HT-29 (cell line): ENCODE results near the gene AK1. TPM values are rescaled to one million over a fixed set of nuclear protein-coding genes. Genes with fewer than 3 reads are reported as not detected.
A peak's percentile ranks its signal among the peaks of the same experiment; 100 is the strongest.

Source experiments
- DNase-seq: peaks from one replicate; pipeline ENCODE4 v3.0.0-alpha.2; 2015; ENCODE audit warnings: low spot score
- total RNA-seq: library from RNA; depleted of rRNA; stranded (reverse); fragments of >200 nt; shearing (Covaris generic); gene quantifications from 2 replicates; pipeline ENCODE4 v1.2.3, GENCODE V29; 2014

The AK1 gene
- total RNA-seq, 1 experiment from 2014 or later: 101 TPM

DNA sequence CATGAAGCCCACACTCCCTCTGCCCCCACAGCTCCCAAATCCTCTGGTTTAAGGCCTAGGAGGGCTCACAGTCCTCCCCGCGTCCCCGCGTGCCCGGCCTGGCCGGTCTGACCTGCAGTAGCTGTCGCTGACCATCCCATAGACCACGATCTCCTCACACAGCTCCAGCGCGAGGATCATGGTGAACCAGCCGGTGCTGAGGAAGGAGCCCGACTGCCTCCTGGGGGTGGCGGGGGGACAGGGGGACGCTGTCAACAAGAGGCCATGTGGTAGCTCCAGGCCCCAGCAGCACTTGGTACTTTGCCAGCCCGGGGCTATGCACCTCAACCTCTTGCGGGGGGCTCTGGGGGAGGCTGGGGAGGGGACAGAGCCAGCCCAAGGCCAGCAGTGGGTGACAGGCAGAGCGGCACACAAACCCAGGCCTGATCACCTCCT lies 32.4 kb upstream of the AK1 start:
- DNase-seq: no peak

DNA sequence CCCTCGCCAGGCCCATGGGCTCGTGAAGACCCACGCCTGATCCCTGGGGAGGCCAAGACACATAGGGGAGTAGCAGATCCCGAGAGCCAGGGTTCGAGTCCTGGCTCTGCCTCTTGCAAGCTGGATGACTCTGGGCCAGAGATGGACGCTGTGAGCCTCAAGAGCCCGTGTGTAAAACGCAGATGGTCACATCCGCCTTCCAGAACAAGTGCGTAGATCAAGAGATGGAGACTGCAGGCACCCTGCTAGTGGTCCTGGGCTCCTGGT lies 31.1 kb upstream of the AK1 start:
- no peak for DNase-seq

DNA sequence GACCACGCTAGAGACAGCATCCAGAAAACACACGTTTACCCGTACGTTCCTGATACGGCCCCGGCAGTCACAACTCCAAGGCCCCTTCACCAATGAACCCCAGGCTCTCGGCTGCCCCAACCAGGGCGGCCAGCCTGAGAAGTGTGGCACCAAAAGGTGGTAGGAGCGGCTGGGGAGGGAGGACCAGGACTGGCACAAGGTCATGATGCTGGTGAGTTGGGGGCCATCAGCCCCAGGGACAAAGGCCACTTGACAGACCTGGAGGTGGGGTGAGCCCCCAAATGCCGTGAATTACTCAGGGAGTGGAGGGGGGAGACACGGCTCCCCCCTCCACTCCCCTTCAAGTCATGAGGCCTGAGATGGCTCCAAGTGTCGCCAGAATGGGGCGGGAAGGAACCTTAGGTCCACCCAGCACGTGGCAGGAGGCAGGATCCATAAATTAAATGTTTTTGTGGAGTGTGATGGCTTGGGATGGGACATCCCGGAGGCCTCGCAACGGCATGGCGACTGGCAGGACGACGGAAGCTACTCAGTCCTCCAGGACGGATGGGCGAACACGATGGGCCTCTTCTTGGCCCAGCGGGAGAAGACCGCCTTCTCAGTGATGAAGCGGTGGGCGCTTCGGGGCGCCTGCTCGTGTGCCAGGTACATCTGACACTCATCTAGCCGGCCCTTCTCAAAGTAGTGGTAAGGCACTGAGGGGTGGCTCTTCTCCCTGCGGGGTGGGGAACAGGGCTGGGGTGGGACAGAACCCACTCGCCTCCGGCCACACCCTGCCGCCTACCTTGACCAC lies 30.6 kb upstream of the AK1 start:
- DNase-seq: no peak

DNA sequence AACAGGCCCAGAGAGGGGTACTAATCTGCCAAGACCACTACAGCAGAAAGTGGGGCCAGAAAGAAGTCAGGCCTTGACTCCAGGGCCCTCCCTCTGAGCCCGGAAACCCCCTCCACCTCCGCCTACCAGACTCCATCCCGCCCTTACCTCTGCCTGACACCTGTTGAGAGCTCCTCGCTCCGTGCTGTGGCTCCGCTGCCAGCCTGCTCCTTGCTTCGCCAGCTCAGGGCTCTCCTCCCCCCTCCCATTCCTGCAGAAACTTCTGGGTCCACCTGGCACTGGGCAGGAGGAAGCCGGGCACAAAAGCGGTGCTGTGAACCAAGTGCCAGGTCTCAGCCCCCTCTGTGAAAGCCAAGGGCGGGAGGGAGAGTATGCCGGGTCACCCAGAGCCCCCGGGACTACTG lies 28.3 kb upstream of the AK1 start:
- DNase-seq: no peak

DNA sequence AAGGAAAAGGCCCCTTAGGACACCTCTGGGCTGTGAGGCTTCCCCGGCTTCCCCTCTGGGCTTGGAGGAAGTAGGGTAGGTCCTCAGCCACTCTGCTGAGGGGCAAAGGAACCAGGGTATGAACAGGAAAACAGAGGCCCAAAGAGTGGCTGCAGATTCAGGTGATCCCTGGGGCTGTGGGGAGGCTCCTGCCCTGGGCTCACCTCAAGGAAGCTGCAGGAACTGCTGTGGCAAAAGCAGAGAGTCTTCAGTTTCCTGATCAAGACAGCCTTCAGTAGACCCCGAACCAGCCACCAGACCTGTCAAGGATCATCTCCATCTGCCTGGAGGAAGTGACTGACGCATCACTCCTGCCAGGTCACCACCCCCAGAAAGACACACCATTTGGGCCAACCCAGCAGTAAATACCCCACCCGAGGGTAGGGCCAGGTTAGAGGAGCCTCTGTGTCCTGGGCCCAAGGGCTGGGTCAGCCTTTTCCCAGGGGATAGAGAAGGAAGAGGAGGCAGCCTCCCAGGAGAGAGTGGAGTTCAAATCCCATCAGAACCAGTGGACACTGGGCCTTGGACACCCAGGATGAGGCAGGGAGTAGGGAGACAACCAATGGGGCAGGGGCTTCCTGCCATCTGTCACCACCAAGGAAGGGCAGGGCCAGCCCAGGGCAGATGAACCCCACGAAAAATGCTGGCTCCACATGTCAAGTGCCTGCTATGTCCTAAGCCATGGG lies 27.7 kb upstream of the AK1 start:
- no peak for DNase-seq

DNA sequence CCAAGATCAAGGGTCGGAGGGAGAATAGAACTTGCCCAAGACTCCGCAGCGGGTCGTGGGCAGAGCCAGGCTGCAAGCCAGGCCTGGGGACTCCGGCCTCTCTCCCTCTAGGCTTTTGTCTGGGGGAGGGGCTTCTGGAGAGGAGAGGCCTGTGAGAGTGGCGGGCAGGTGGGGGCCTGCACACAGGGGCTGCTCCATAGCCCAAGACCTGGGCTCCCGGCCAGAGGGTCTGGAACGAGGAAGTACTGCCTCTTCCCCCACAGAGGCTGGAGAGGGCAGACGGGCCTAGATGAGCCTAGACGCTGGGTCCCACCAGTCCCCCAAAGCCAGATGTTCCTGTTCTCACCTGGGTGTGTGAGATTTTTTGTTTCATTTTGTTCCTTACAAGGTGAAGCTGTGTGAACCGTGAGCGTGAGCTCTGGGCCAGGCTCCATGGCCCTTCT lies 27.1 kb upstream of the AK1 start:
- DNase-seq: no peak

DNA sequence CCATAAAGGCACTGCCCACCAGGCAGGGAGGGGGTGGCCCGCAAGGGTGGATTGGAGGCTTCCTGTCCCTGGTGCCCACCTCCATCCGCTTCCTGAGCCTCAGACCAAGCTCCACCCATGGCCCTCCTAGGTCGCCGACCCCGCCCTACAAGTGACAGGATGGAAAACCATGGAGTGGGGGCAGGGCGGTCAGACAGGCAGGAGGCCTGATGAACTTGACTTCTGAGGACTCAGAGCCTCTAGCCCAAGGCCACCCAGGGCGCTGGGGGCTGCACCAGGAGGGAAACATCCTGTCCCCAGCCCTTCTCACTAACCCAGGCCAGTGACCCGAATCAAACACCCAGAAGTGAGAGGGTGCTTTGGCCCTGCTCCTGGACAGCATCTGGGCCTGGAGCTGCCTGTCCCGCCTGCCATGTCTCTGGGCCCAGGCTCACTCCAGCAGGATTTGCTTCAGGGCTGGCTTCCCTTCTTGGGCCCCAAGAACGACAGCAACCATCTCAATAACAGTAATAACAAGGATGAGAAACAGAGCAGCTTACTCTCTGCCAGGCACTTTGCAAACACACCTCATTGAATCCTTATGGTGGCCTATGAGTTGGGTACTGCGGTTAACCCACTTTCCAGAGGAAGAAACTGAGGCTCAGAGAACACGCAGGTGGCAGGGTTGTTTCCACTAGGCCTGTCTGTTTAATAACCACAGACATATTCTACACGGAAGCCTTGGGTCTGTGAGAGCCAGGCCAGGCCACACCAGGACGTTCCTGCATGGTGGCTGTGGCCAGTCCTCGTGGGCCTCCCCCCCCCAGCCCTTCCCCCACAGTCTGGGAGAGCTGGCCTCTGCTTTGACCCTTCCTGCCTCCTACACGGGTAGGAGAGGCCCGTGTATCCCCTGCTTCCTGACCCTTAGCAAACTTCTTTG lies 26.3 kb upstream of the AK1 start:
- peak; percentile 58 for DNase-seq

DNA sequence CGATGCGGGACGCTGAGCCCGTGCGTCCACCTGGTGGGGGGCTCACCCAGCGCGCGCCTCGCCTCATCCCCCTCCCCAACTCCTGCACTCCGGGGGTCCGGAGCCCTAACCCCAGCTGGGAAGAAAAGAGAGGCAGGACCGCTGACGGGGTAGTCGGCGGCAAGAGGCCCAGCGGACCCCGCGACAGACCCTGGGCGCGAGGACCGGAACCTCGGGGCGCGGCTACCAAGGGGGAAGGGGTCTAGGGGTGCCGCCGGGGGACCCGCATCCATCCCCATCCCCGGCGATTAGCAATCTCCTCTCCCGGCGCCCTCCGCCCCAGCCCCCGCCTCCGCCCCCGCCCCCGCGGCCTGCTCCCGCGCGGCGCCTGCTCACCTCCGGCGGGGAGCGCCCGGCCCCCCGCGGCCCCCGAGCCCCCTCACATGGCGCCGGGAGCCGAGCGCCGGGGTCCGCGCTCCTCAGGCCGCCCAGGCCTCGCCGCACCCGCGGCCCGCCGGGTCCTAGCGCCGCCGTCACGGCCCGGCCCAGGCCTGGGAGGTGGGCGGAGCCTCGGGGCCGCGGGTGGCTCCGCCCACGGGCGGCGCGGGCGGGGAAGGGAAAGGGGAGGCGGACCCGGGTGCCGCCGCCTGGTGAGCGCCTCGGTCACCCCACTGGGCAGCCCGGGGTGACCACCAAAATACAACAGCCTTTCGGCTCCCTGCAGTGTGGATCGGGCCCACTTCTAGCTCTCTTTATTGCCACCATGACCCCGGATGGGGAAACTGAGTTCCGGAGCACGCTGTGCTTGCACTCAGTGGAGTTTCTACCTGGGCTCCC lies 21.9 kb upstream of the AK1 start, which contains the start of gene ST6GALNAC6:
Gene ST6GALNAC6, minus strand, starts transcription at position 476 of the 816 bp plus-strand sequence. CDS start 1,622 bp downstream, outside the sequence.
- peak; percentile 77 for DNase-seq

DNA sequence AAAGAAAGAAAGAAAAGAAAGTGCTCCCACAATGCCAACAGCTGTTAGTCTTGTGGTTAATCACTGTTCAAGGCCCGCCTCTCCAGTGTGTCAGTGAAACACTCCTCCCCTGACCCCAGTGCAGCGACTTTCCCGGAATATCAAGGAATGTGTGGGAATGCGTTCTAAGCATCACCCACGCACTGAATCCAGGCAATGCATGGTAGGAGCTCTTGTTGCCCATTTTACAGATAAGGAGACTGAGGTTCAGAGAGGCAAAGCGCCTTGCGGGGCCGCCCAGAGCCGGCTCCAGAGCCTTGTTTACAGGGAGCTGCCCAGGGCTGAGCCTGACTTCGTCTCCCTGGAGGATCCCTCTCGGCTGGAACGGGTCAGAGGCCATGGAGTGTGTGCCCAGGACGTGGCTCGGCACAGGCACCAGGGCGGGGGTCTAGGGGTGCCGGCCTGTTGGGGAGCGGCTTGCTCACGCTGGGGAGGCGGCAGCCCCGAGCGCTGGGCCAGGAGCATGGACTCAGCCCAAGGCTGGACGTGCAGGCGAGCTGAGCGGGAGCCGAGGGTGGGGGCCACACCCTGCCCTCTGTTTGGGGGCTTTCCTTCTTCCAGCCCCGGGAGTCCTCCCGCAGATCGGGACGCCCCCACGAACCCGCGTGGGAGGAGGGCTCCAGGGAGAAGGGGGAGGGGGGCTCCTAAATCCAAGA lies 21.1 kb upstream of the AK1 start:
- DNase-seq: no peak

DNA sequence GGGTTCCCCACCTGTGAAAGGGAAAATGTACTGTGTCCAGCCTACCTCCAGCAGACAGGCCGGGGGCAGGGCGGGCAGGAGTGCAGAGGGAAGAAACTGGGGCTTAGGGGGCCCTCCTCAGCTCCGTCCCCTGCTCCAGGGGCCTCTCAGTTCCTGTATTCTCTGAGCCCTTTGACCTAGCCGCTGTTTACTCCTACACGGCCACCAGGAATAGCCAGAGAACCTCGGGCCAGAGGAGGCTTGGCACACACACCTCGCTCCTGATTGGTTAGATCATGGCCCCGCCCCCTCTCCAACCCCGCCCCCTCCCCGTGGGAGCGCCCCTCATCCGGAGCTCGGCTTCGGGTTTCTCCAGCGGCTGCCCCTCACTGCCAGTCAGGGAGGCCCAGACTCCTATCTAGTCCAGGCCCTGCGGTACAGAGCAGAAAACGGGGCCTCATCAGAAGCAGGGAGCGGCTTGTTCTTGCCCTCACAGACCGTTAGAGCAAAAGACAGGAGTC lies 19.8 kb upstream of the AK1 start:
- peak; percentile 48 for DNase-seq

DNA sequence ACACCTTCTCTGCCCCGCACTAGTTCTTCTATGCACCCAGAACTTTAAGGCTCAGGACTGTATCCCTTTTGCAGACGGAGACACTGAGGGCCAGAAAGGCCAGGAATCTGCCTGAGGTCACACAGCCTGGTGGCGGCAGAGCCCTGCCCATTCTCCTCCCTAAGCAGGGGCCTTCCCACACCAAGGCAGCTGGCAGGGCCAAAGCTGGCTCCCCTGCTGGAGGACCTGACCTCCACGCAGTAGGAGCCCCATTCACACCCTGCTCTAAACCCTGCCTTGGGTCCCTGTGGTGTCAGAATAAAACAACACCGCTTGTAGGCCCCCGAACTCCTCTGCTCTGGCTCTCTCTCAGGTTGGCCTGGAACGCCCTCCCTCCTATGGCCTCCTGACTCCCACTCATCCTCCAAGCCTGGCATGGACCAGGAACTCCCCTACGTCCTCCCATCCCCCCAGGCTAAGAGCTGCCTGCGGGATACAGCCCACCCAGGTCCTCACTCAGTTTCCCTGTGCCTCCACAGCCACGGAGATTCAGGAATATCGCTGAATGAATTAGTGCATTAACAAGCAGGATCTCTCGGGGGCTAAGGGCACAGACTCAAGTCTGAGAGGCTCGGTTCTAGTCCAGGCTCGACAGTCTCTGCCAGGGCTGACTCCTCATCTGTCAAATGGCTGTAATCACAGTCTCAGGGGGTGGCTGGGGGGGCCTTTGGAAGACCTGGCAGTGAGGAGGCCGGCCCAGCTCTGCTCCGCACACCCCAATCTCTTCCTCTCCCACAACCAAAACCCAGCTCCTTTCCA lies 19.1 kb upstream of the AK1 start:
- DNase-seq: no peak

DNA sequence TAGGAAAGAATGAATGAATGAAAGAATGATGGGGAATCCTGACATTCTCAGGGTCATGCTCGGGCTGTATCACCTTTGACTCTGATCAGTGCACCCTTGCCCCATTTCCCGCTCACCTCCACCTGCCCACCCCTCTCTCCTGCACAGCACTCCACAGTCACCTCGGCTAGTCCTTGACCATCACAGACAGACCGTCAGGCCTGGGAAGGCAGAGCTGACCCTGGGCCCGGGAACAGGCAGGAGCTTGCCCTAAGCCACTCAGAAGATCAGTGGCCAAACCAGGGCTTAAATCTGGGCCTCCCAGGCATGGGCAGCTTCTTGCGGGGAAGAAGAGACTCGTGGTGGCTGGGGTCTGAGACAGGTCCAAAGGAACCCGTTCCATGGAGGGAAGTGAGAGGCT lies 18.3 kb upstream of the AK1 start:
- no peak for DNase-seq

DNA sequence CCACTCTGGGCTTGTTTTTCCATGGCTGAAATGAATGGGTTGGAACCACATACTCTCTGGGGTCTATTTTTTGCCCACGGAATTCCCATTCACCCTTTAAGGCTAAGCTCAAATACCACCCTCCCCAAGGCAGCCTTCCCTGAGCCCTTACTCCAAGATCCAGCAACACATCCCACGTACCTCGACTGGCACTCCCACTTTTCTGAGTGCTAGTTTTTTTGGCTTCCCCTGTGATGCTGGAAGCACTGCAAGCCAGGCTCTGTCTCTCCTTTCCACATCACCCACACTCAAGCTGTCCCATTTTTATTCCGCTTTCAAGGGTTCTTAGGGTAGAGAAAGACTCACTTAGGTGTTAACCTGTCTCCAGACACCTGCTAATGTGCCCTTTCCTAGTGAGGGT lies 15.9 kb upstream of the AK1 start:
- DNase-seq: no peak

DNA sequence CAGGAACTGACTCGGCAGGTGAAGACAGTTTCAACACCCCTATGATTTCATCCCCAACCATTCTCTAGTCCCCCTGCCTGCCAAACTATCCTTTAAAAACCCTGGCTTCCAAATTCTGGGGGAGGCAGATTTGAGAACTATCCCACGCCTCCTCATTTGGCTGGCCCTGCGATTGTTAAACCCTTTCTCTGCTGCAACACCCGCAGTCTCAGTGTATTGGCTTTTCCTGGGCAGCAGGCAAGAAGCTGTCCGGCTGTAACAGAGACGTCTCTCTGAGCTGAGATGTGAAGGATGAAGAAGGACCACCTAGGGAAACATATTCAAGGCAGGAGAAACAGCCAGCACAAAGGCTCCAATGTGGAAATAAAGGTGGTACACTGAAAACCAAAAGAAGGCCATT lies 15.4 kb upstream of the AK1 start:
- DNase-seq: no peak

DNA sequence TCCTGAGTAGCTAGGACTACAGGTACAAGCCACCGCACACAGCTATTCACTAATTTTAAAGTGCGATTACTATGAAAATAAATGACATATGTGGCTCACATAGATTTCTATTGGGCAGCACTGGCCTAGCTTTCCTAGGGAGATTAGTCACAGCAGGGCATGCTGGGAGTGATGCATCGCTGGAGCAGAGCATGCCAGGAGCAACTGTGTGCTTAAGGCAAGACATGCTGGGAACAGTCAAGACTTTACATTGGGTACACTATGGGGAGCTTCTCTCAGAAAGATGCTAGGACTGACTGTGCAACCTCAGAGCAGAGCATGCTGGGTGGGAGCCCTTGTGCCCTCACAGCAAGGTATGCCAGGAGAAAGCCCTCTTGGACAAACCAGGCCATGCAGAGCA lies 12.6 kb upstream of the AK1 start:
- DNase-seq: no peak

DNA sequence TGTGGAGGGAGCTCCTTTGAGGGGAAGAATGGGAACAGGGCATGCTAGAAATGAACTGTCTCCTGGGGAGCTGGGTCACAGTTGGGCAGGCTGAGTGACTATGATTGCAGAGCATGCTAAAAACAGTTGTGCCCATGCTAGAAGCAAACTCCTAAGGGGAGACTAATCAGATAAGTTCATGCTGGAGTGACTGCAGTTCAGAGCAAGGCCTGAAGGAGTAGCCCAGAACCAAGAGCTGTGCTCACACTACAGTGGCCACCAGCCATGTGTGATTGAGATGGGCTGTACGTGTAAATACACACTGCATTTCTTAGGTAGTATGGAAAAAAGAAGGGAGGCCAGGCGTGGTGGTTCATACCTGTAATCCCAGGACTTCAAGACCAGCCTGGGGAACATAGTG lies 10.3 kb upstream of the AK1 start:
- peak; percentile 45 for DNase-seq

DNA sequence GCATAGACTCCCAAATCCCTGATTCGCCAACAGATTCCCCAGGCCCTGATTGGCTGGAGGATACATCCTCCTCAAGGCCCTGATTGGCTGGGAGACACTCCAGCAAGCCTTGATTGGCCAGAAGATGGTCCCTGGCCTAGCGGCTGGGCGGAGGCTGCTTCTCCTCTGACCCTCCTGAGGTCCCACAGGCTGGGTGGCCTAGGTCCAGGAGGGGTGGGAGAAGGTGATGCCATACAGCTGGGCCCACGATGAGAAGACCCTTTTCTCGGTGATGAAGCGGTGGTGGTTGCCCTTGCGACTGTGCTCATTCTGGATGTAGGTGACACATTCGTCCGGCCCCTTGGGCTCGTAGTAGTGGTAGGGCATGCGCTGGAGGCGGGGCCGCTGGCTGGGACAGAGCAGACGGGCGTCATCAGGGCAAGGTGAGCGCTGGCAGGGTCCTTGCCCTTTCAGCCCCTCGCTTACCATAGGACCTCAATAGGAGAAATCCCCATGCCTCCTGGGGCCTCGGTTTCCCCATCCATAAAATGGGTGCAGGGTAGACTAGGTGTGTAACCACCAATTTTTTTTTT lies 9.0 kb upstream of the AK1 start:
- DNase-seq: no peak

DNA sequence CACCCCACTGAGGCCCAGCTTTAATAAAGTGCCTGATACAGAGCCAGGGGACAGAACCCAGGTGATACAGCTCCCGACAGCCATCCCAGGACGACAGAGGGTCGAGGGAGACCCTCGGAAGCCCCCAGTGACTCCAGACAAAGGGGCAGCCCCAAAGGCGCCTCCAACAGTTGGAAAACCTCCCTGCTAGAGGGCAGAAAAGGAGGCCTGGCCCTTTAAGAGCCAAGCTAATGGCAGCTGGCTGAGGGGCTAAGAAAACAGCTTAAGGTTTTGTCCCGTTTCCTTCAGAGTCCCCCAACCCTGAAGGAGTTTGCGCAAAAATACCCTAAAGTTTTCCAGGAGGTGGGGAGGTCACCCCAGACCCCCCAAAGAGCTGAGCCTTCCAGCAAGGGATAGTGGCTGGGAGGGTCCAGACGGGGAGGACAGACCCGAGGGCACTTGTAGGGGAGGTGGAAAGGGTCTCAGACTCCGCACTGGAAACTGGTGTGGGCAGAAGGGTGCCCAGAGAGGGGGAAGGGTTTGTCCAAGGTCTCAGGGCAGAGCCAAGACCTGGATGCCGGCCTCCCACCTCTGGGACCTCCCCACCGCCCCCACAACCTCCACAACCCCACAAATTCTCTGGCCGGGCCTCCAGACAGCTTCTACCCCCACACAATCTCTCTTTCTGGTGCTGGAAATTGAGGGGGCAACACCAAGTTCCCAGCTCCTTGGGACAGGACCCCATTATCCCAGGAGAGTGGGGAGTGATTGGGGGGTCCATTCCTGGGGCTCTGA lies 8.2 kb upstream of the AK1 start:
- no peak for DNase-seq
